ENCODE results near the gene BLOC1S5. TPM values are rescaled to one million over a fixed set of nuclear protein-coding genes. Genes with fewer than 3 reads are reported as not detected.

Gene BLOC1S5
- total and polyA plus RNA-seq, 2 of the 13 experiments (the other 11 are each of a cell fraction or from before 2014, with no cell fraction given) = 10.5 to 41.5 TPM

GRCh38 chr6:8063761-8064637 lies at the start of gene BLOC1S5 (continued):
- peak; percentile 74; the same call in 1 of the 2 replicates for TF ChIP-seq ZBTB25 (CRISPR knock-in tag; IDR thresholded peaks at IDR 0.05)
- no peak for TF ChIP-seq GTF3A (CRISPR knock-in tag; conservative IDR thresholded peaks at IDR 0.05)
- TF ChIP-seq ZNF777 (CRISPR knock-in tag; IDR thresholded peaks at IDR 0.05) = peak; percentile 53
- peak; percentile 62; the same call in 1 of the 2 replicates for TF ChIP-seq ZNF558 (CRISPR knock-in tag; IDR thresholded peaks at IDR 0.05; ENCODE audit: borderline replicate concordance)
- TF ChIP-seq UBTF (CRISPR knock-in tag; IDR thresholded peaks at IDR 0.05) = peak; percentile 78
- TF ChIP-seq KAT7 (CRISPR knock-in tag; IDR thresholded peaks at IDR 0.05; ENCODE audit: borderline replicate concordance) = peak; percentile 83; the same call in 1 of the 2 replicates
- TF ChIP-seq ZNF333 (CRISPR knock-in tag; IDR thresholded peaks at IDR 0.05; ENCODE audit: borderline replicate concordance) = peak; percentile 89; the same call in 1 of the 2 replicates
- 0 out of 2 replicates have a peak, but pooled peaks have one; percentile 30 for TF ChIP-seq ZNF530 (CRISPR knock-in tag; IDR thresholded peaks at IDR 0.05; ENCODE audit: low read depth)
- peak; percentile 95 for TF ChIP-seq ZNF687 (CRISPR knock-in tag; IDR thresholded peaks at IDR 0.05)
- TF ChIP-seq AHR (CRISPR knock-in tag; IDR thresholded peaks at IDR 0.05) = peak; percentile 53
- TF ChIP-seq ZFY (CRISPR knock-in tag; IDR thresholded peaks at IDR 0.05) = peak; percentile 83
- TF ChIP-seq CENPT (CRISPR knock-in tag; IDR thresholded peaks at IDR 0.05; ENCODE audit: low read depth) = 0 out of 2 replicates have a peak, but pooled peaks have one; percentile 49
- TF ChIP-seq ZNF124 (CRISPR knock-in tag; IDR thresholded peaks at IDR 0.05) = peak; percentile 80
- TF ChIP-seq ZSCAN29 (CRISPR knock-in tag; conservative IDR thresholded peaks at IDR 0.05) = no peak
- no peak; the same call in 1 of the 2 replicates for TF ChIP-seq HNF1A (IDR thresholded peaks at IDR 0.05; ENCODE audit: low read depth)
- peak; percentile 56; the same call in 1 of the 2 replicates for TF ChIP-seq HNF1A (CRISPR knock-in tag; IDR thresholded peaks at IDR 0.05; ENCODE audit: borderline replicate concordance)
- TF ChIP-seq TRIM24 (CRISPR knock-in tag; IDR thresholded peaks at IDR 0.05) = no peak
